H9 (cell line): ENCODE results near the gene C19orf81. TPM values are rescaled to one million over a fixed set of nuclear protein-coding genes. Genes with fewer than 3 reads are reported as not detected.

Experiments used
- DNase-seq: peaks from one replicate; pipeline ENCODE4 v3.0.0-alpha.2; 2017
- H2AFZ ChIP-seq: one replicate; pipeline ENCODE4 v1.6.1; 2013; ENCODE audit warnings: mild to moderate bottlenecking, low read length, control low read depth, moderate library complexity
- H2AK5ac ChIP-seq: 2 replicates; pipeline ENCODE4 v1.6.1; 2013; ENCODE audit warnings: low read length, control low read depth, mixed read lengths; ENCODE audit not compliant: insufficient read length
- H2BK120ac ChIP-seq: one replicate; pipeline ENCODE4 v1.6.1; 2013; ENCODE audit warnings: low read depth, mild to moderate bottlenecking, low read length, control low read depth, inconsistent platforms; ENCODE audit not compliant: poor library complexity, severe bottlenecking
- H2BK12ac ChIP-seq: 2 replicates; pipeline ENCODE4 v1.6.1; 2013; ENCODE audit warnings: low read length, control low read depth, mixed read lengths, low read depth; ENCODE audit not compliant: insufficient read length
- H2BK15ac ChIP-seq: 2 replicates; pipeline ENCODE4 v1.6.1; 2013; ENCODE audit warnings: low read depth, low read length, control low read depth
- H2BK20ac ChIP-seq: one replicate; pipeline ENCODE4 v1.6.1; 2013; ENCODE audit warnings: low read depth, mild to moderate bottlenecking, low read length, control low read depth, inconsistent platforms; ENCODE audit not compliant: poor library complexity, severe bottlenecking
- H2BK5ac ChIP-seq: 2 replicates; pipeline ENCODE4 v1.6.1; 2013; ENCODE audit warnings: low read length, control low read depth, mixed read lengths; ENCODE audit not compliant: insufficient read length
- H3K14ac ChIP-seq: 2 replicates; pipeline ENCODE4 v1.6.1; 2013; ENCODE audit warnings: low read length, control low read depth; ENCODE audit not compliant: insufficient read depth
- H3K18ac ChIP-seq: 2 replicates; pipeline ENCODE4 v1.6.1; 2013; ENCODE audit warnings: low read depth, mild to moderate bottlenecking, mixed read lengths, low read length, control low read depth; ENCODE audit not compliant: insufficient read length
- H3K23ac ChIP-seq: 2 replicates; pipeline ENCODE4 v1.6.1; 2013; ENCODE audit warnings: low read length, control low read depth, mixed read lengths, low read depth; ENCODE audit not compliant: insufficient read length
- H3K23me2 ChIP-seq: 2 replicates; pipeline ENCODE4 v1.6.1; 2013; ENCODE audit warnings: low read depth, mild to moderate bottlenecking, mixed read lengths, low read length, control low read depth; ENCODE audit not compliant: insufficient read length, poor library complexity, severe bottlenecking
- H3K27ac ChIP-seq: 2 replicates; pipeline ENCODE4 v1.5.1; 2013; ENCODE audit warnings: low read length, control low read depth, mixed read lengths, low read depth; ENCODE audit not compliant: insufficient read length
- H3K27me3 ChIP-seq: 2 replicates; pipeline ENCODE4 v1.6.1; 2013; ENCODE audit warnings: low read length, control low read depth, inconsistent platforms; ENCODE audit not compliant: insufficient read depth
- H3K4ac ChIP-seq: 2 replicates; pipeline ENCODE4 v1.6.1; 2013; ENCODE audit warnings: low read depth, mild to moderate bottlenecking, control low read depth, inconsistent platforms, low read length, moderate library complexity
- H3K4me1 ChIP-seq: 2 replicates; pipeline ENCODE4 v1.6.1; 2013; ENCODE audit warnings: low read length, control low read depth, inconsistent platforms; ENCODE audit not compliant: insufficient read depth
- H3K4me2 ChIP-seq: 2 replicates; pipeline ENCODE4 v1.6.1; 2013; ENCODE audit warnings: low read length, control low read depth, mixed read lengths; ENCODE audit not compliant: insufficient read length, insufficient read depth
- H3K56ac ChIP-seq: 2 replicates; pipeline ENCODE4 v1.6.1; 2013; ENCODE audit warnings: low read depth, mild to moderate bottlenecking, mixed read lengths, low read length, control low read depth; ENCODE audit not compliant: insufficient read length
- H3K79me1 ChIP-seq: 2 replicates; pipeline ENCODE4 v1.6.1; 2013; ENCODE audit warnings: low read depth, mild to moderate bottlenecking, moderate library complexity, low read length, control low read depth, inconsistent platforms; ENCODE audit not compliant: insufficient read depth, poor library complexity, severe bottlenecking
- H3K79me2 ChIP-seq: 2 replicates; pipeline ENCODE4 v1.6.1; 2013; ENCODE audit warnings: low read length, control low read depth, inconsistent platforms; ENCODE audit not compliant: insufficient read depth
- H3K9ac ChIP-seq: 2 replicates; pipeline ENCODE4 v1.6.1; 2013; ENCODE audit warnings: low read length, control low read depth, mixed read lengths; ENCODE audit not compliant: insufficient read length; ENCODE audit errors: extremely low read depth
- H3K9me3 ChIP-seq: one replicate; pipeline ENCODE4 v1.6.1; 2013; ENCODE audit warnings: low read depth, low read length, inconsistent platforms; ENCODE audit not compliant: control insufficient read depth
- H3T11ph ChIP-seq: one replicate; pipeline ENCODE4 v1.6.1; 2013; ENCODE audit warnings: mild to moderate bottlenecking, low read length, control low read depth, inconsistent platforms
- H4K20me1 ChIP-seq: one replicate; pipeline ENCODE4 v1.6.1; 2013; ENCODE audit not compliant: control insufficient read depth, insufficient read length, insufficient read depth
- H4K5ac ChIP-seq: 2 replicates; pipeline ENCODE4 v1.6.1; 2013; ENCODE audit warnings: low read depth, mild to moderate bottlenecking, mixed read lengths, low read length, control low read depth; ENCODE audit not compliant: insufficient read length
- H4K8ac ChIP-seq: replicated peaks from 2 replicates; pipeline ENCODE4 v1.6.1; 2013; ENCODE audit warnings: low read length, control low read depth, mixed read lengths, low read depth; ENCODE audit not compliant: insufficient read length
- H4K91ac ChIP-seq: 2 replicates; pipeline ENCODE4 v1.6.1; 2013; ENCODE audit warnings: low read depth, mild to moderate bottlenecking, moderate library complexity, mixed read lengths, low read length, control low read depth; ENCODE audit not compliant: insufficient read length
- H3K27ac Mint-ChIP-seq, 3 experiments: 2 replicates in 2 of 3; 3 replicates in 1 of 3; pipeline ENCODE4 v1.8.0; 2020 to 2021; ENCODE audit warnings: mixed read lengths in 3 of 3, mild to moderate bottlenecking in 1 of 3, moderate library complexity in 1 of 3
- H3K27me3 Mint-ChIP-seq: 2 replicates; pipeline ENCODE4 v1.8.0; 2021; ENCODE audit warnings: low read depth, mild to moderate bottlenecking, moderate library complexity, mixed read lengths
- H3K36me3 Mint-ChIP-seq, 3 experiments: 2 replicates in 2 of 3; 3 replicates in 1 of 3; pipeline ENCODE4 v1.8.0; 2020 to 2021; ENCODE audit warnings: low read depth in 3 of 3, mixed read lengths in 3 of 3; ENCODE audit not compliant: insufficient read depth in 1 of 3
- H3K4me1 Mint-ChIP-seq, 2 experiments: 2 replicates each; pipeline ENCODE4 v1.8.0; 2020; ENCODE audit warnings: mixed read lengths in 2 of 2
- H3K4me3 Mint-ChIP-seq, 2 experiments: 2 replicates in 1 of 2; 3 replicates in 1 of 2; pipeline ENCODE4 v1.8.0; 2020 to 2021; ENCODE audit warnings: mild to moderate bottlenecking in 2 of 2, mixed read lengths in 2 of 2, moderate library complexity in 1 of 2
- H3K9me3 Mint-ChIP-seq, 2 experiments: 2 replicates in 1 of 2; 3 replicates in 1 of 2; pipeline ENCODE4 v1.8.0; 2020; ENCODE audit warnings: mild to moderate bottlenecking in 2 of 2, mixed read lengths in 2 of 2, moderate library complexity in 1 of 2
- CTCF ChIP-seq: fragments of 200-600 bp; sonication (generic); conservative IDR thresholded peaks from 3 replicates; pipeline ENCODE4 v1.8.0; 2021; ENCODE audit warnings: antibody characterized with exemption, mild to moderate bottlenecking
- WGBS: extraction: QIAGEN DNeasy Blood & Tissue Kit; methylation state at CpG from one replicate; pipeline ENCODE4 v1.1.7; 2013; ENCODE audit warnings: missing lambda C conversion rate, low lambda C conversion rate, mixed read lengths; ENCODE audit not compliant: insufficient read length; ENCODE audit errors: extremely low coverage; 5-methylcytosine and 5-hydroxymethylcytosine counted together
- total RNA-seq: library from RNA; stranded (reverse); gene quantifications from 2 replicates; pipeline ENCODE4 v1.2.1, GENCODE V29; 2021

C19orf81 gene
- total RNA-seq, 1 experiment from 2014 or later, result 11.0 TPM

DNA sequence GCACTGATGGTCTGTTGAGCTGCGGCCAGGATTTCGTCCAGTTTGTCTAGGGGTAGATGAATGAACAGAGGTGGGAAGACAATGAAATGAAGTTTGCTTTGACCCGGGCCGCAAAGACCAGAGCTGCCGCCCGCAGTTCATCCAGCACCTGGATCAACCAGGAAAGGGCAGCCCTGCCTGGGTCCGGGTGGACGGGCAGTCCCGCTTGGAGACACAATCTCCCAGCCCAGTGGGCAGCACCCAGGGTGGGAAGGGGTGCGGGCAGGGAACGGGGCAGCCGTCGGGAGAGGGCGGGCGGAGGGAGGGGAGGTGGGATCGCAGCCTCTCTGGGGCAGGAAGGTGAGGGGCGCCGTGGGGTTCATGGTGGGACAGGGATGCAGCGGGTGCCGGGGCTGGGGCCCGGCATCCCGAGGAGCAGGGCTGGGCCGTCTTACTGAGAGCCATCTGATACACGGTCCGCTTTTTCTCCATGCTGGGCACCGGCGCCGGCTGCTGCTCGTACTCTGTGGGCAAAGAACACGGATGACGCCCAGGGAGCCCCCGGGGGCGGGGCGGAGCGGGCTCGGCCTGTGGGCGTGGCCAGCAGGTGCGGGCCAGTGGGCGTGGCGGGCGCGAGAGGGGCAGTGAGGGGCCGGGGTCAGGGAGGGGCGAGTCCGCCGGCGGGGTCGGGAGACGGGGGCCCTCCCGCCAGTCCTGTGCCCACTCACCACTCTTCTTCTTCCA lies 37.2 kb downstream of the C19orf81 start:
- no peak overlapping the region for H3T11ph ChIP-seq
- Mint-ChIP-seq H3K27me3 (peaks cover 100% of the 10 kb centered on the region), H3K9me3 (peaks cover 0 to 3% of the 10 kb centered on the region in 2 experiments; a peak in 1 of 5 replicates), H3K4me1 (peaks cover 5 to 9% of the 10 kb centered on the region in 2 experiments), H3K4me3 (peak overlapping the region in 1 of 2 experiments; percentile 71; a peak in 4 of 5 replicates), H3K36me3 (no peaks in the 10 kb centered on the region; a peak in 1 of 7 replicates), H3K27ac (no peak overlapping the region)
- H2AFZ ChIP-seq, result no peak overlapping the region
- H4K91ac ChIP-seq, result no peak overlapping the region
- H2BK15ac ChIP-seq, result no peak overlapping the region
- no peak overlapping the region for H3K23ac ChIP-seq
- no peaks in the 10 kb centered on the region for H4K20me1 ChIP-seq
- WGBS, result no CpG with 5 or more reads among the region's 50 CpGs
- H3K56ac ChIP-seq, result no peak overlapping the region
- no peak overlapping the region for H2AK5ac ChIP-seq
- peaks cover 6% of the 10 kb centered on the region for H3K23me2 ChIP-seq
- H3K4me1 ChIP-seq, result no peaks in the 10 kb centered on the region
- H2BK5ac ChIP-seq, result no peak overlapping the region
- H4K8ac ChIP-seq, result no peak overlapping the region
- no peak overlapping the region for H2BK20ac ChIP-seq
- TF ChIP-seq CTCF, result no peak
- no peak for DNase-seq
- H3K4ac ChIP-seq, result no peak overlapping the region
- no peak overlapping the region for H3K18ac ChIP-seq
- no peaks in the 10 kb centered on the region for H3K79me2 ChIP-seq
- peak overlapping the region; percentile 48 for H3K4me2 ChIP-seq
- no peak overlapping the region for H3K9ac ChIP-seq
- H3K27ac ChIP-seq, result no peak overlapping the region
- H2BK120ac ChIP-seq, result no peak overlapping the region
- H3K9me3 ChIP-seq, result no peaks in the 10 kb centered on the region
- H3K27me3 ChIP-seq, result peaks cover 10% of the 10 kb centered on the region
- no peaks in the 10 kb centered on the region for H3K79me1 ChIP-seq
- no peak overlapping the region; the same call in 1 of the 2 replicates for H3K14ac ChIP-seq
- H2BK12ac ChIP-seq, result no peak overlapping the region
- no peak overlapping the region for H4K5ac ChIP-seq
